Fibroblast of lung (primary cell): ENCODE measurements around the gene GOLGA6A.

ENCODE experiments used
- CTCF ChIP-seq, 2 donors: IDR thresholded peaks in 1 of 2; conservative IDR thresholded peaks in 1 of 2; 1 replicate in 1 of 2; 2 replicates in 1 of 2; pipeline ENCODE4 v1.5.1; 2011 to 2012; ENCODE audit warnings: low read length in 2 of 2, control low read depth in 1 of 2, inconsistent platforms in 1 of 2, low read depth in 1 of 2, mild to moderate bottlenecking in 1 of 2
- EZH2 ChIP-seq: IDR thresholded peaks from 2 replicates; pipeline ENCODE4 v1.5.1; 2012; ENCODE audit warnings: low read length, control low read depth, mild to moderate bottlenecking; ENCODE audit errors: missing control alignments

GRCh38 chr15:74120426-74120825 is 38.1 kb upstream of the GOLGA6A start:
- TF ChIP-seq CTCF (conservative IDR thresholded peaks at IDR 0.05 in 1 of 2, IDR thresholded peaks at IDR 0.05 in 1 of 2; ENCODE audit: low read depth in 1 of 2, low read length in 2 of 2) (no peak), EZH2 (no peak)
